DND-41 (cell line): ENCODE results near the gene GADL1.

Experiments
- ATAC-seq: fragments of 200-7000 bp; cut with Tn5 transposase; 3 replicates; pipeline ENCODE4 v1.9.1; 2021; ENCODE audit warnings: low read depth; ENCODE audit not compliant: insufficient read depth
- DNase-seq: peaks from one replicate; pipeline ENCODE4 v3.0.0-alpha.2; 2020
- H2AFZ ChIP-seq: 2 replicates; pipeline ENCODE4 v1.6.0; 2012; ENCODE audit warnings: low read depth, low read length
- H3K27ac ChIP-seq: 2 replicates; pipeline ENCODE4 v1.5.1; 2012; ENCODE audit warnings: low read length, inconsistent platforms
- H3K27me3 ChIP-seq: fragments of 200-600 bp; sonication (generic); 2 replicates; pipeline ENCODE4 v1.6.0; 2012; ENCODE audit warnings: low read length, mild to moderate bottlenecking, inconsistent platforms; ENCODE audit not compliant: insufficient read depth, poor library complexity
- H3K36me3 ChIP-seq: 2 replicates; pipeline ENCODE4 v1.5.1; 2012; ENCODE audit warnings: low read length, inconsistent platforms; ENCODE audit not compliant: insufficient read depth
- H3K4me1 ChIP-seq: 2 replicates; pipeline ENCODE4 v1.5.1; 2012; ENCODE audit warnings: mild to moderate bottlenecking, low read length; ENCODE audit not compliant: insufficient read depth
- H3K4me2 ChIP-seq: 2 replicates; pipeline ENCODE4 v1.6.0; 2012; ENCODE audit warnings: mild to moderate bottlenecking, moderate library complexity, low read length, inconsistent platforms; ENCODE audit not compliant: insufficient read depth
- H3K4me3 ChIP-seq, 2 experiments: fragments of 200-600 bp in 1 of 2; shearing (Covaris generic) in 1 of 2; 2 replicates each; pipeline ENCODE4 v1.5.1; 2012 to 2016; ENCODE audit warnings: inconsistent platforms in 2 of 2, low read length in 2 of 2, mild to moderate bottlenecking in 2 of 2, low read depth in 1 of 2, moderate library complexity in 1 of 2
- H3K79me2 ChIP-seq: 2 replicates; pipeline ENCODE4 v1.6.0; 2012; ENCODE audit warnings: low read length, inconsistent platforms; ENCODE audit not compliant: insufficient read depth
- H3K9ac ChIP-seq: 2 replicates; pipeline ENCODE4 v1.6.0; 2012; ENCODE audit warnings: low read depth, mild to moderate bottlenecking, inconsistent platforms, low read length, moderate library complexity
- H3K9me3 ChIP-seq: 2 replicates; pipeline ENCODE4 v1.5.1; 2012; ENCODE audit warnings: low read length, moderate library complexity, mild to moderate bottlenecking, inconsistent platforms; ENCODE audit not compliant: insufficient read depth, severe bottlenecking
- H4K20me1 ChIP-seq: 2 replicates; pipeline ENCODE4 v1.6.0; 2012; ENCODE audit warnings: low read length; ENCODE audit not compliant: insufficient read depth
- EZH2 ChIP-seq: IDR thresholded peaks from 3 replicates; pipeline ENCODE4 v1.6.1; 2012; ENCODE audit warnings: borderline replicate concordance, low read depth, mild to moderate bottlenecking, moderate library complexity, low read length, inconsistent platforms; ENCODE audit not compliant: severe bottlenecking
- TF ChIP-seq, protein P1 (sequence below): IDR thresholded peaks from 2 replicates; pipeline ENCODE4 v1.5.1; 2012; ENCODE audit warnings: borderline replicate concordance, low read length, moderate library complexity, mild to moderate bottlenecking; ENCODE audit not compliant: poor library complexity, severe bottlenecking; ENCODE audit errors: extremely low read depth

The GADL1 gene

DNA sequence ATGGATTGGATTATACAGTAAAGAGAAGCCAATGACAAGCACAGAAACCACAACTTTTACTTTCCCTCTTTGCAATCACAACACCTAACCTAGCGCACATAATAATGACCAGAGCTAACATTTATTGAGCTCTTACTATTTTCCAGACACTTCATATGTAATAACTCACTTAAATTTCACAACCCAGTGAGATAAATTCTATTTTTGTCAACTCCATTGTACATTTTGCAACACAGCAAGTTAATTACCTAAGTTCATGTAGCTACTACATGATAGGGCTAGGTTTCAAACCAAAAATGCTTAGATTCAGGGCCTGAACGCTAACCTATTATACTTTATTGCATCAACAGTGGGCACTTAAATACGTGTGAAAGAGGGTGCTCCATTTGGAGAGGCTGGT lies 89.5 kb downstream of the GADL1 start:
- no peaks in the 10 kb centered on the region for H3K79me2 ChIP-seq
- DNase-seq = no peak
- H3K4me2 ChIP-seq = no peak overlapping the region
- no peaks in the 10 kb centered on the region for H3K36me3 ChIP-seq
- ATAC-seq = no peak
- TF ChIP-seq, protein P1, sequence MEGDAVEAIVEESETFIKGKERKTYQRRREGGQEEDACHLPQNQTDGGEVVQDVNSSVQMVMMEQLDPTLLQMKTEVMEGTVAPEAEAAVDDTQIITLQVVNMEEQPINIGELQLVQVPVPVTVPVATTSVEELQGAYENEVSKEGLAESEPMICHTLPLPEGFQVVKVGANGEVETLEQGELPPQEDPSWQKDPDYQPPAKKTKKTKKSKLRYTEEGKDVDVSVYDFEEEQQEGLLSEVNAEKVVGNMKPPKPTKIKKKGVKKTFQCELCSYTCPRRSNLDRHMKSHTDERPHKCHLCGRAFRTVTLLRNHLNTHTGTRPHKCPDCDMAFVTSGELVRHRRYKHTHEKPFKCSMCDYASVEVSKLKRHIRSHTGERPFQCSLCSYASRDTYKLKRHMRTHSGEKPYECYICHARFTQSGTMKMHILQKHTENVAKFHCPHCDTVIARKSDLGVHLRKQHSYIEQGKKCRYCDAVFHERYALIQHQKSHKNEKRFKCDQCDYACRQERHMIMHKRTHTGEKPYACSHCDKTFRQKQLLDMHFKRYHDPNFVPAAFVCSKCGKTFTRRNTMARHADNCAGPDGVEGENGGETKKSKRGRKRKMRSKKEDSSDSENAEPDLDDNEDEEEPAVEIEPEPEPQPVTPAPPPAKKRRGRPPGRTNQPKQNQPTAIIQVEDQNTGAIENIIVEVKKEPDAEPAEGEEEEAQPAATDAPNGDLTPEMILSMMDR = no peak
- TF ChIP-seq EZH2 = no peak
- no peaks in the 10 kb centered on the region for H3K27me3 ChIP-seq
- H3K9me3 ChIP-seq = no peaks in the 10 kb centered on the region
- H3K4me1 ChIP-seq = no peaks in the 10 kb centered on the region; the same call in 1 of the 2 replicates
- no peak overlapping the region for H3K4me3 ChIP-seq
- no peak overlapping the region for H3K9ac ChIP-seq
- H4K20me1 ChIP-seq = no peaks in the 10 kb centered on the region
- no peak overlapping the region for H3K27ac ChIP-seq
- H2AFZ ChIP-seq = no peak overlapping the region

DNA sequence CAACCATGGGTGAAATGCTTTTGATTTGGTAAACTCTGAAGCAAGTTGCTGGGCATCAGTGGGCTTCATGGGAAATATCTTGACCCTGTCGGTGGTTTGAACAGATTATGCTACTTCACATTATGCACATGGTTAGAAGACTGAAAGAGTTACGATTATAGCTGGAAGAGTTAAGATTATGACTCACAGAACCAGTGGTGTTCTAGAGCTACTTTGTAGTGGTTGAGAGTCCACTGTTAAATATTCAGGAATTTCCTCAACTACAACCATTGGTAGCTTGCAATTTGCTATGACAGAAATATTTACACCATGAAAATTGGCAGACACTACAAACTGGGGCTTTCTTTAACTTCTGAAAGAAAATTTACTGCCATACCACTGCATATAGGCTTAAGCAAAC lies 99.3 kb downstream of the GADL1 start:
- Histone ChIP-seq H3K27ac (no peak overlapping the region), H2AFZ (no peak overlapping the region), H3K9me3 (no peaks in the 10 kb centered on the region), H3K36me3 (no peaks in the 10 kb centered on the region), H3K4me1 (no peaks in the 10 kb centered on the region), H3K9ac (no peak overlapping the region), H3K4me3 (no peak overlapping the region), H3K27me3 (no peaks in the 10 kb centered on the region), H3K79me2 (no peaks in the 10 kb centered on the region), H3K4me2 (no peak overlapping the region), H4K20me1 (no peaks in the 10 kb centered on the region)
- ATAC-seq (no peak), DNase-seq (no peak)
- no peak for TF ChIP-seq EZH2
- TF ChIP-seq, protein P1 = no peak

DNA sequence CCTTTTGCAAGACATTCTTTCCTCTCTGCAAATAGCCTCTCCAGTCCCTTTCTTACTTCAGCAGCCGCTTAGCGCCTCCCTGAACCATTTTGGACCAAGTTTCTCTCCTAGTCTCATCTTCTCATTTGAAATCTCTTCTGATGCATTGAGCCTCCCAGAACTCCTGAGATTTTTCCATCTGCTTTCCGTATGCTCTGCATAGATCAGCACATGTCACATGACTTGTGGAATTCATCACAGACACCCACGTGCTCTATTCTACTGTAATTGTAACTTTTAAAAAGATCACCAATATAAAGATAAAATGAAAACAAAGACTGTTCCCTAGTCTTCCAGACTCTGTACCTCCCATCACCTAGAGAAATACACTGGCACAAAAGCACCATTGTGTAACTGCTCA lies 100.7 kb downstream of the GADL1 start:
- Histone ChIP-seq H3K9me3 (no peaks in the 10 kb centered on the region), H3K27ac (no peak overlapping the region), H4K20me1 (no peaks in the 10 kb centered on the region), H2AFZ (no peak overlapping the region), H3K4me3 (no peak overlapping the region), H3K36me3 (no peaks in the 10 kb centered on the region), H3K27me3 (no peaks in the 10 kb centered on the region), H3K4me2 (no peak overlapping the region), H3K9ac (no peak overlapping the region), H3K4me1 (no peaks in the 10 kb centered on the region), H3K79me2 (no peaks in the 10 kb centered on the region)
- ATAC-seq (no peak), DNase-seq (no peak)
- TF ChIP-seq EZH2 = no peak
- TF ChIP-seq, protein P1 = no peak

DNA sequence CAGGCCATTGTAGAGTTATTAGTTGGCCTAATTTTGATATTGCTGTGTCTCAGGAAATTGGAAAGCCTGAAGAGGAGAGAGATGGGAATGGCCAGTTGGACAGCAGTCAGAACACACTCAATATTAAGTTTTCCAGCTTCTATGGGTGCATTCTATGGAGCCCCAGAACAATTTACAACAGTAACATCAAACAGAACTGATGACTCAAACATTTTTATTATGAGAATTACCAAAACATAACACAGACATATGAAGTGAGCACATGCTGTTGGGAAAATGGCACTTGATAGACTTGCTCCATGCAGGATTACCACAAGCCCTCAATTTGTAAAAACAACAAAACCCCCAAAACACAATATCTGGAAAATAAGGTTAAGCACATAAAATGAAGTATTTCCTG lies 104.3 kb downstream of the GADL1 start:
- TF ChIP-seq, protein P1 = no peak
- TF ChIP-seq EZH2 = no peak
- no peak overlapping the region for H3K4me3 ChIP-seq
- H3K27me3 ChIP-seq = no peaks in the 10 kb centered on the region
- no peaks in the 10 kb centered on the region for H3K9me3 ChIP-seq
- no peak for ATAC-seq
- H3K27ac ChIP-seq = no peak overlapping the region
- no peaks in the 10 kb centered on the region for H3K36me3 ChIP-seq
- DNase-seq = no peak
- H3K9ac ChIP-seq = no peak overlapping the region
- H3K4me1 ChIP-seq = no peaks in the 10 kb centered on the region
- H3K4me2 ChIP-seq = no peak overlapping the region
- no peak overlapping the region for H2AFZ ChIP-seq
- no peaks in the 10 kb centered on the region for H3K79me2 ChIP-seq
- no peaks in the 10 kb centered on the region for H4K20me1 ChIP-seq
